Activated T-cell treated with anti-CD3 and anti-CD28 coated beads, Interleukin-2, amount 50 U/mL, for 4 hours (primary cell): Measurements from ENCODE around the gene ATXN2. TPM values are rescaled to one million over a fixed set of nuclear protein-coding genes. Genes with fewer than 3 reads are reported as not detected.

ENCODE experiments used
- ATAC-seq, 2 donors: fragments of 200-7000 bp; cut with Tn5 transposase; one replicate each; pipeline ENCODE4 v1.10.0; 2021
- DNase-seq: peaks from one replicate; pipeline ENCODE4 v3.0.0-alpha.2; 2020
- H3K27me3 Mint-ChIP-seq: one replicate; pipeline ENCODE4 v1.8.0; 2021; ENCODE audit warnings: low read depth, mixed read lengths
- H3K36me3 Mint-ChIP-seq: one replicate; pipeline ENCODE4 v1.8.0; 2022; ENCODE audit warnings: mixed read lengths; ENCODE audit not compliant: insufficient read depth
- H3K4me1 Mint-ChIP-seq: one replicate; pipeline ENCODE4 v1.8.0; 2021; ENCODE audit warnings: low read depth, mixed read lengths
- H3K4me3 Mint-ChIP-seq: one replicate; pipeline ENCODE4 v1.8.0; 2021; ENCODE audit warnings: mild to moderate bottlenecking, moderate library complexity, mixed read lengths
- H3K9me3 Mint-ChIP-seq: one replicate; pipeline ENCODE4 v1.8.0; 2021; ENCODE audit warnings: mixed read lengths
- total RNA-seq, 3 donors: library from RNA; stranded (reverse); gene quantifications; one replicate each; pipeline ENCODE4 v1.2.1, GENCODE V29; 2021

ATXN2 gene
- total RNA-seq, 3 donors from 2014 or later, result 32.3 to 34.8 (median 34.2) TPM

DNA sequence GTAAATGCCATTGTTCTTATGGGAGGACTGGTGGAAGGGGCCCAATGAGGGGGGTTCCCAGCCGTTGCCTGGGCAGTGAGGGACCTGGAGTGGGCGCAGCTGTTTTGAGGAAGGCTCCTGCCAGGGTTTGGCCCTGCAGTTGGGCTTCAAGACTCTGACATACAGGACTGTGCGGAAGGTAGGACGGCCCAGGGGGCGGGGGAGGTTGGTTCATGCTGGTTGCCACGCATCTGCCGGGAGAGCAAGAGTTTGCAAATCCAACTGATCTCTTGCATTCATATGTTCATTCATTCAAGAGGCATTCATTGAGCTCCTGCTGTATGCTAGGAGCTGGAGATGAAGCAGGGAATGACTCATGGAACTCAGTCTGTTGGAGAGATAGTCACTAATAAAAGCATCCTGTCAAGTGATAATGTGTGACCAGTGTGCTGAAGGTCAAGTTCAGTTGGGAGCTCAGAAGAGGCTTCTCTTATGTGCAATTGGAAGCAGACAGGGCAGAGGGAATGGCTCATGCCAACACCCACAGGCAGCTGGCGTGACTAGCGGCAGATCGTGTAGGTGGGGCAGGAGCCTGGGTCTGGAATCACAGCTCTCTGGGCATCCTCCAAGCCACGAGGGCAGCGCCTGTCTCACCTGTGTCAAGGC, 185.6 kb downstream of the ATXN2 start:
- Mint-ChIP-seq H3K4me1 (peaks cover 73% of the 10 kb centered on the region), H3K4me3 (no peak overlapping the region), H3K27me3 (no peaks in the 10 kb centered on the region), H3K9me3 (no peaks in the 10 kb centered on the region), H3K36me3 (peaks cover 23% of the 10 kb centered on the region)
- ATAC-seq (no peak), DNase-seq (no peak)

DNA sequence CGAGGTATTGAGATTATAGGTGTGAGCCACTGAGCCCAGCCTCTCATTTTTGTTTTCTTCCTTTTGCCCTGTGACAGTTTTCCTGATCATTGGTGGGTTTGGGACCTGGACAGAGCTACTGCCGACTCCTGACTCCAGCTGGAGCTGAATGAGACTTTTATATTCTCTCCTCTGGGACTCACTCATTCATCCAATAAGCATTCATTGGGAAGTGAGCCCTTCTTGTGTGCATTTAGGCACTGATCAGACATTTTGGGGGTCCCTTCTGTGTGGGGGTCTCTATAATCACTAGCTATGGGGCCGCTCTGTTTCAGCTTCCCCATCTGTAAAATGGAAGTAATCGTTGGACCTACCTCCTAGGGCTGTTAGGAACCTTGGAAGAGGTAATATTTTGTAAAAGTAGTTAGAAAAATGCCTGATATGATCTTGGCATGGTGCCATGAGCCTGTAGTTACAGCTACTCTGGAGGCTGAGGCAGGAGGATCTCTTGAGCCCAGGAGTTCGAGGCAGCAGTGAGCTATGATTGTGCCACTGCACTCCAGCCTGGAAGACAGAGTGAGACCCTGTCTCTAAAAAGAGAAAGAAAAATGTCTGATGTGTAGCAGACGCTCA, 186.2 kb downstream of the ATXN2 start:
- ATAC-seq, result no peak
- no peak for DNase-seq
- H3K4me3 Mint-ChIP-seq, result peak overlapping the region; percentile 59
- H3K27me3 Mint-ChIP-seq, result no peaks in the 10 kb centered on the region
- H3K9me3 Mint-ChIP-seq, result no peaks in the 10 kb centered on the region
- H3K4me1 Mint-ChIP-seq, result peaks cover 80% of the 10 kb centered on the region
- peaks cover 23% of the 10 kb centered on the region for H3K36me3 Mint-ChIP-seq

GRCh38 chr12:111412007-111412829, 186.9 kb downstream of the ATXN2 start:
- no peaks in the 10 kb centered on the region for H3K9me3 Mint-ChIP-seq
- ATAC-seq, result peak; percentile 24 to 29
- peaks cover 84% of the 10 kb centered on the region for H3K4me1 Mint-ChIP-seq
- peaks cover 23% of the 10 kb centered on the region for H3K36me3 Mint-ChIP-seq
- H3K4me3 Mint-ChIP-seq, result peak overlapping the region; percentile 59
- H3K27me3 Mint-ChIP-seq, result no peaks in the 10 kb centered on the region
- no peak for DNase-seq

GRCh38 chr12:111411185-111411764, 187.8 kb downstream of the ATXN2 start:
- ATAC-seq, result no peak
- H3K9me3 Mint-ChIP-seq, result no peaks in the 10 kb centered on the region

DNA sequence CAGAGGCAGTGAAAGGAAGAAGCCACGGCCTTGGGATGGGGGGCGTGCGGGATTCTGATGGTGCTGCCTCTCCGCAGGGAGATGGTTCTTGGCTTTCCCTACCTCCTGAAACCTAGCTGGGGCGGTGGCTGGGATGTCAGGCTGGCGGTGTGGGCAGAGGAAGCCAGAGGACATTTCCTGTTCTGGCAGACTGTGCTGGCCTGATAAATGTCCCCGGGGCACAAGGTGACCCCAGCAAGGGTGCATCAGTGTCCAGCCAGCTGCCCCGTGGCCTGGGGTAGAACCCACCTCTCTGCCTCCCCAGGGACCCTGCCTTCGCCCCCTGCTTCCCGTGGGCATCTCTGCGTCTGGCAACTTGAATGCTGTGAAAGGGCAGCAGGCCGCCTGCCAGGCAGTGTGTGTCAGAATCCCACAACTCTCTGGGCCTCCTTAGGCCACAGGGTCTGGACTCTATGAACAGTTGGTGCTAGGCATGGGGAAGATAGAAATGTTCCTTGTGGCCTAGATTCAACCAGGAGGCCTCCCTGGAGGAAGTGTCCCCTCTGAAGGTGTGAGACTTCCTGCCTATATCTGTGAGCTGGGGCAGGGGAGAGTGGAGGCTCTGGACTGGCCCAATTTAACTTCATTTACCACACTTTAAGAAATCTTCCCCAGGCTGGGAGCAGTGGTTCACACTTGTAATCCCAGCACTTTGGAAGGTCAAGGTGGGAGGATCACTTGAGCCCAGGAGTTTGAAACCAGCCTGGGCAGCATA, 188.5 kb downstream of the ATXN2 start:
- H3K36me3 Mint-ChIP-seq, result peaks cover 17% of the 10 kb centered on the region
- H3K4me3 Mint-ChIP-seq, result peak overlapping the region; percentile 89

More at GRCh38 chr12:111411185-111411764, 187.8 kb downstream of the ATXN2 start:
- Mint-ChIP-seq H3K4me3 (peak overlapping the region; percentile 8), H3K27me3 (no peaks in the 10 kb centered on the region), H3K4me1 (peaks cover 83% of the 10 kb centered on the region), H3K36me3 (peaks cover 19% of the 10 kb centered on the region)
- DNase-seq, result no peak

GRCh38 chr12:111409780-111410430, 189.2 kb downstream of the ATXN2 start:
- Mint-ChIP-seq H3K36me3 (peaks cover 15% of the 10 kb centered on the region), H3K4me3 (peak overlapping the region; percentile 89), H3K9me3 (no peaks in the 10 kb centered on the region), H3K4me1 (peaks cover 80% of the 10 kb centered on the region), H3K27me3 (no peaks in the 10 kb centered on the region)
- ATAC-seq, result no peak
- no peak for DNase-seq

More for the DNA sequence above, 188.5 kb downstream of the ATXN2 start:
- ATAC-seq (no peak), DNase-seq (no peak)
- no peaks in the 10 kb centered on the region for H3K9me3 Mint-ChIP-seq
- no peaks in the 10 kb centered on the region for H3K27me3 Mint-ChIP-seq
- peaks cover 80% of the 10 kb centered on the region for H3K4me1 Mint-ChIP-seq

DNA sequence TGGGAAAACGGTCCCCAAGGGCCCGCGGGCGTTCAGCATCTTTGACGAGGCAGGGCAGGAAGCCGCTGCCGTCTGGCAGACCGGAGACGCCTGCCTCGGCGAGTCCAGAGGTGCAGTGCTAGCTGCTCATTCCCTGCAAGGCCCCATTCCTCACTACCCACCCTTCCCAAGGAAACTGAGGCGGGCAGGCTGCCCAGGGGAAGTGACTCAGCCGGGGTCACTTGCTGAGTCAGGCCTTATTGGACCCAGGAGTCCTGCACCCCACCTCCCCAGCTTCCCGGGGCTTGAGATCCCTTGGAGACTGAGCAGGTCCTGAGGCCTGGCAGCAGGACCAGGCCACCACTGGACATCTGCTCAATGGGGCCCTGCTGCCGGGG, 189.7 kb downstream of the ATXN2 start:
- H3K9me3 Mint-ChIP-seq, result no peaks in the 10 kb centered on the region
- ATAC-seq (no peak), DNase-seq (no peak)
- H3K4me1 Mint-ChIP-seq, result peaks cover 80% of the 10 kb centered on the region
- peaks cover 15% of the 10 kb centered on the region for H3K36me3 Mint-ChIP-seq
- peak overlapping the region; percentile 89 for H3K4me3 Mint-ChIP-seq
- no peaks in the 10 kb centered on the region for H3K27me3 Mint-ChIP-seq

GRCh38 chr12:111408686-111409402, 190.3 kb downstream of the ATXN2 start:
- ATAC-seq, result no peak
- Mint-ChIP-seq H3K4me3 (peak overlapping the region; percentile 89), H3K36me3 (peaks cover 15% of the 10 kb centered on the region), H3K27me3 (no peaks in the 10 kb centered on the region), H3K9me3 (no peaks in the 10 kb centered on the region), H3K4me1 (peaks cover 80% of the 10 kb centered on the region)
- no peak for DNase-seq

- ATAC-seq (no peak), DNase-seq (no peak)
- Mint-ChIP-seq H3K27me3 (no peaks in the 10 kb centered on the region), H3K36me3 (peaks cover 8% of the 10 kb centered on the region), H3K4me1 (peaks cover 80% of the 10 kb centered on the region), H3K4me3 (peak overlapping the region; percentile 89), H3K9me3 (no peaks in the 10 kb centered on the region)
Observed at GRCh38 chr12:111408116-111408440, 191.0 kb downstream of the ATXN2 start.

- ATAC-seq, result no peak
- Mint-ChIP-seq H3K36me3 (peaks cover 4% of the 10 kb centered on the region), H3K4me3 (peak overlapping the region; percentile 89), H3K27me3 (no peaks in the 10 kb centered on the region), H3K4me1 (peaks cover 79% of the 10 kb centered on the region), H3K9me3 (no peaks in the 10 kb centered on the region)
- DNase-seq, result no peak
Observed at GRCh38 chr12:111407377-111408115, 191.6 kb downstream of the ATXN2 start.

GRCh38 chr12:111406474-111407376, 192.4 kb downstream of the ATXN2 start:
- DNase-seq (peak; percentile 61), ATAC-seq (peak in 1 of 2 donors; percentile 3)
- Mint-ChIP-seq H3K4me3 (peak overlapping the region; percentile 89), H3K4me1 (peaks cover 71% of the 10 kb centered on the region), H3K36me3 (no peaks in the 10 kb centered on the region), H3K27me3 (no peaks in the 10 kb centered on the region), H3K9me3 (no peaks in the 10 kb centered on the region)
